IMR-90 (cell line): Measurements from ENCODE around the gene PRR13. TPM values are rescaled to one million over a fixed set of nuclear protein-coding genes. Genes with fewer than 3 reads are reported as not detected.

Source experiments
- ATAC-seq: fragments of 200-7000 bp; cut with Tn5 transposase; 2 replicates; pipeline ENCODE4 v1.9.1; 2020; ENCODE audit warnings: low read depth, mild to moderate bottlenecking, moderate library complexity
- Bru-seq: library from RNA; stranded (reverse); fragments of 400-500 nt; gene quantifications from one replicate; lab custom pipeline; 2021; lab: Mats Ljungman, UMichigan
- BruChase-seq, 2 experiments: library from RNA; stranded (reverse); fragments of 400-500 nt; gene quantifications; one replicate each; lab custom pipeline; 2021; lab: Mats Ljungman, UMichigan
- BruUV-seq: library from RNA; stranded (reverse); fragments of 400-500 nt; replicated peaks from 2 replicates; lab custom pipeline; 2021; lab: Mats Ljungman, UMichigan
- CTCF ChIA-PET: fragments of 300-600 bp; formaldehyde crosslinking; extraction: SDS; loops from one replicate; lab custom pipeline; 2021; ENCODE audit warnings: antibody characterized with exemption; lab: Yijun Ruan, JAX
- POLR2A ChIA-PET: fragments of 300-600 bp; sonication (Branson Sonifier 250); formaldehyde crosslinking; loops from one replicate; lab custom pipeline; 2022; ENCODE audit warnings: antibody characterized with exemption; ENCODE audit not compliant: unreplicated experiment; lab: Charles Lee
- DNase-seq: peaks from one replicate; pipeline ENCODE4 v3.0.0; 2013
- H2AFZ ChIP-seq: replicated peaks from 2 replicates; pipeline ENCODE3; 2013; ENCODE audit warnings: low read length, mild to moderate bottlenecking; ENCODE audit not compliant: poor library complexity
- H2AK5ac ChIP-seq: 2 replicates; pipeline ENCODE4 v1.6.1; 2013; ENCODE audit warnings: low read depth, low read length, inconsistent platforms
- H2AK9ac ChIP-seq: replicated peaks from 2 replicates; pipeline ENCODE3; 2013; ENCODE audit warnings: mild to moderate bottlenecking, low read depth, low read length, moderate library complexity; ENCODE audit not compliant: poor library complexity
- H2BK120ac ChIP-seq: 2 replicates; pipeline ENCODE4 v1.6.1; 2013; ENCODE audit warnings: low read depth, low read length, inconsistent platforms
- H2BK15ac ChIP-seq: 3 replicates; pipeline ENCODE4 v1.6.1; 2013; ENCODE audit warnings: low read depth, low read length, inconsistent platforms
- H2BK20ac ChIP-seq: 2 replicates; pipeline ENCODE4 v1.6.1; 2013; ENCODE audit warnings: low read depth, mild to moderate bottlenecking, inconsistent platforms, low read length, moderate library complexity
- H2BK5ac ChIP-seq: 2 replicates; pipeline ENCODE4 v1.6.1; 2013; ENCODE audit warnings: mild to moderate bottlenecking, low read depth, low read length, inconsistent platforms; ENCODE audit not compliant: poor library complexity, severe bottlenecking
- H3K14ac ChIP-seq: replicated peaks from 2 replicates; pipeline ENCODE4 v1.6.1; 2013; ENCODE audit warnings: low read depth, low read length, inconsistent platforms
- H3K18ac ChIP-seq: 2 replicates; pipeline ENCODE4 v1.6.1; 2013; ENCODE audit warnings: low read depth, low read length, control low read depth
- H3K23ac ChIP-seq: 2 replicates; pipeline ENCODE4 v1.6.1; 2013; ENCODE audit warnings: low read depth, low read length, inconsistent platforms
- H3K27ac ChIP-seq: 2 replicates; pipeline ENCODE4 v1.5.1; 2013; ENCODE audit warnings: mild to moderate bottlenecking, control low read depth, low read length; ENCODE audit not compliant: insufficient read depth
- H3K27me3 ChIP-seq: 2 replicates; pipeline ENCODE4 v1.6.1; 2013; ENCODE audit warnings: low read length; ENCODE audit not compliant: control insufficient read depth, insufficient read depth
- H3K36me3 ChIP-seq: 2 replicates; pipeline ENCODE4 v1.6.1; 2013; ENCODE audit warnings: low read length, mixed read lengths; ENCODE audit not compliant: control insufficient read depth, insufficient read depth
- H3K4ac ChIP-seq: 2 replicates; pipeline ENCODE4 v1.6.1; 2013; ENCODE audit warnings: low read depth, low read length, inconsistent platforms
- H3K4me1 ChIP-seq: 2 replicates; pipeline ENCODE4 v1.6.1; 2013; ENCODE audit warnings: low read length, mixed read lengths; ENCODE audit not compliant: control insufficient read depth, insufficient read depth
- H3K4me2 ChIP-seq: 2 replicates; pipeline ENCODE4 v1.6.1; 2013; ENCODE audit warnings: low read depth, mild to moderate bottlenecking, control low read depth, low read length, moderate library complexity
- H3K4me3 ChIP-seq: 2 replicates; pipeline ENCODE4 v1.5.1; 2013; ENCODE audit warnings: low read depth, mild to moderate bottlenecking, control low read depth, low read length, moderate library complexity; ENCODE audit not compliant: insufficient read depth
- H3K56ac ChIP-seq: 2 replicates; pipeline ENCODE4 v1.6.1; 2013; ENCODE audit warnings: low read length, inconsistent platforms; ENCODE audit not compliant: insufficient read depth; ENCODE audit errors: extremely low read depth
- H3K79me1 ChIP-seq, 2 experiments: 2 replicates each; pipeline ENCODE4 v1.6.1; 2013; ENCODE audit warnings: low read length in 2 of 2, inconsistent platforms in 1 of 2, low read depth in 1 of 2
- H3K9ac ChIP-seq: 2 replicates; pipeline ENCODE4 v1.6.1; 2013; ENCODE audit warnings: low read depth, low read length, control low read depth
- H3K9me1 ChIP-seq: 2 replicates; pipeline ENCODE4 v1.6.1; 2013; ENCODE audit warnings: low read length, inconsistent platforms; ENCODE audit not compliant: insufficient read depth
- H3K9me3 ChIP-seq: 2 replicates; pipeline ENCODE4 v1.6.1; 2013; ENCODE audit warnings: low read length; ENCODE audit not compliant: control insufficient read depth, insufficient read depth
- H4K20me1 ChIP-seq: 2 replicates; pipeline ENCODE4 v1.6.1; 2013; ENCODE audit warnings: low read length, inconsistent platforms; ENCODE audit not compliant: insufficient read depth
- H4K5ac ChIP-seq: 2 replicates; pipeline ENCODE4 v1.6.1; 2013; ENCODE audit warnings: mild to moderate bottlenecking, low read depth, low read length, control low read depth
- H4K8ac ChIP-seq, 2 experiments: 2 replicates each; pipeline ENCODE4 v1.6.1; 2013; ENCODE audit warnings: low read depth in 2 of 2, low read length in 2 of 2, control low read depth in 1 of 2, inconsistent platforms in 1 of 2
- H4K91ac ChIP-seq: 2 replicates; pipeline ENCODE4 v1.6.1; 2013; ENCODE audit warnings: low read depth, low read length, inconsistent platforms; ENCODE audit not compliant: insufficient read depth
- BHLHE40 ChIP-seq: fragments of 150-350 bp; IDR thresholded peaks from 2 replicates; pipeline ENCODE4 v1.6.1; 2016; ENCODE audit warnings: mild to moderate bottlenecking, low read depth, low read length
- CEBPB ChIP-seq: IDR thresholded peaks from 2 replicates; pipeline ENCODE4 v1.6.1; 2012; ENCODE audit warnings: low read depth, low read length, improper control_type of control experiment
- CHD1 ChIP-seq: IDR thresholded peaks from 2 replicates; pipeline ENCODE4 v1.6.1; 2012; ENCODE audit warnings: low read depth, low read length, improper control_type of control experiment
- ELK1 ChIP-seq: fragments of 150-350 bp; IDR thresholded peaks from 2 replicates; pipeline ENCODE4 v1.6.1; 2016; ENCODE audit warnings: low read depth, mild to moderate bottlenecking, low read length, moderate library complexity, borderline replicate concordance
- FOS ChIP-seq: fragments of 150-350 bp; IDR thresholded peaks from 2 replicates; pipeline ENCODE4 v1.6.1; 2016; ENCODE audit warnings: low read depth, low read length
- MAFK ChIP-seq: IDR thresholded peaks from 2 replicates; pipeline ENCODE4 v1.6.1; 2012; ENCODE audit warnings: low read depth, low read length, improper control_type of control experiment
- MAZ ChIP-seq: IDR thresholded peaks from 2 replicates; pipeline ENCODE4 v1.6.1; 2012; ENCODE audit warnings: low read depth, mild to moderate bottlenecking, low read length, improper control_type of control experiment, moderate library complexity, borderline replicate concordance
- MXI1 ChIP-seq: IDR thresholded peaks from 2 replicates; pipeline ENCODE4 v1.6.1; 2012; ENCODE audit warnings: low read depth, mild to moderate bottlenecking, low read length, moderate library complexity, borderline replicate concordance
- NFE2L2 ChIP-seq: fragments of 150-350 bp; IDR thresholded peaks from 2 replicates; pipeline ENCODE4 v1.6.1; 2016; ENCODE audit warnings: low read depth, mild to moderate bottlenecking, low read length
- POLR2A ChIP-seq: IDR thresholded peaks from 2 replicates; pipeline ENCODE4 v1.6.1; 2012; ENCODE audit warnings: mild to moderate bottlenecking, low read depth, low read length
- RAD21 ChIP-seq: IDR thresholded peaks from 2 replicates; pipeline ENCODE4 v1.6.1; 2012; ENCODE audit warnings: low read length, improper control_type of control experiment
- RCOR1 ChIP-seq: IDR thresholded peaks from 2 replicates; pipeline ENCODE4 v1.6.1; 2012; ENCODE audit warnings: mild to moderate bottlenecking, low read length, improper control_type of control experiment; ENCODE audit not compliant: insufficient replicate concordance
- RFX5 ChIP-seq: IDR thresholded peaks from 2 replicates; pipeline ENCODE4 v1.8.0; 2012; ENCODE audit warnings: low read depth, mild to moderate bottlenecking, low read length, moderate library complexity
- USF2 ChIP-seq: fragments of 150-350 bp; IDR thresholded peaks from 2 replicates; pipeline ENCODE4 v1.6.1; 2017; ENCODE audit warnings: mild to moderate bottlenecking, antibody characterized with exemption, low read length, low read depth
- WGBS, 2 experiments: methylation state at CpG; one replicate each; pipeline versions ENCODE4 v1.1.5 to v1.1.7; 2013; ENCODE audit warnings: missing lambda C conversion rate in 2 of 2; ENCODE audit not compliant: insufficient read length in 1 of 2; ENCODE audit errors: extremely low coverage in 2 of 2; 5-methylcytosine and 5-hydroxymethylcytosine counted together
- dilution Hi-C: fragments of 300-500 bp; cut with HindIII; formaldehyde crosslinking; loops from one replicate; pipeline ENCODE4 v1.14.3; 2018; ENCODE audit warnings: low sequenced_read_pairs; ENCODE audit not compliant: unreplicated experiment
- in situ Hi-C: fragments of 300-500 bp; cut with MboI; formaldehyde crosslinking; loops from 3 replicates; pipeline ENCODE4 v1.14.3; 2019; ENCODE audit warnings: low sequenced_read_pairs, inconsistent platforms, mixed read lengths
- intact Hi-C: fragments of 100-400 bp; cut with micrococcal nuclease; formaldehyde crosslinking; loops from 2 replicates; pipeline ENCODE4 v1.10.0; 2022
- long read RNA-seq: library from polyadenylated mRNA; unstranded; transcript quantifications from one replicate; pipeline ENCODE4 v2.0.0, GENCODE V29; 2021; ENCODE audit not compliant: unreplicated experiment
- polyA plus RNA-seq, 3 experiments: library from polyadenylated mRNA; depleted of rRNA; stranded (reverse); fragments of >200 nt; gene quantifications; 2 replicates each; pipeline ENCODE4 v1.2.3, GENCODE V29; 2012; ENCODE audit warnings: low replicate concordance in 1 of 3
- total RNA-seq: library from RNA; depleted of rRNA; stranded (reverse); fragments of >200 nt; gene quantifications from 2 replicates; pipeline ENCODE4 v1.2.3, GENCODE V29; 2012; rRNA removed

Gene PRR13
- total RNA-seq: 25.5 and 31.4 TPM in 2 replicates
- 95.7 and 114 TPM in 2 replicates for polyA plus RNA-seq (2012; rRNA removed)
- 64.4 and 67.7 TPM in 2 replicates for polyA plus RNA-seq (2012; cell fraction: cytosol; rRNA removed)
- 27.8 and 46.6 TPM in 2 replicates for polyA plus RNA-seq (2012; cell fraction: nucleus; rRNA removed; ENCODE audit: low replicate concordance)
- Bru-seq, nascent RNA: percentile 92 among the genes with signal in this experiment
- percentile 98 among the genes with signal in this experiment for BruChase-seq, experiment 1, labeled RNA remaining after a 6-hour chase
- percentile 96 among the genes with signal in this experiment for BruChase-seq, experiment 2, labeled RNA remaining after a 2-hour chase
- long read RNA-seq, transcript PRR13-202 (4 exons, 1,229 nt): major isoform, 59 of 84 reads
- long read RNA-seq, transcript PRR13-209 (4 exons, 625 nt): minor isoform, 10 of 84 reads
- long read RNA-seq, partial matches to known transcripts: 9 of 84 reads
- long read RNA-seq, other reads (novel, unspliced or antisense): 5 of 84 reads

- intact Hi-C loops: no loop called here
- 5% methylated on average over 7 of the region's 31 CpGs; no CpG with 5 or more reads in 1 of the 2 experiments for WGBS, 2 experiments
- in situ Hi-C loops: no loop called here
- TF ChIP-seq POLR2A (peak; percentile 92), MXI1 (peak; percentile 40; the same call in 1 of the 2 replicates), BHLHE40 (no peak), USF2 (peak; percentile 61; the same call in 1 of the 2 replicates), MAFK (no peak), RCOR1 (no peak), RFX5 (no peak), FOS (no peak), ELK1 (no peak), CHD1 (no peak), RAD21 (no peak), MAZ (peak; percentile 38; the same call in 1 of the 2 replicates), NFE2L2 (no peak), CEBPB (peak; percentile 89)
These were observed at the start of gene PRR13 for GRCh38 chr12:53441040-53441833. Gene PRR13, plus strand, starts transcription at chr12:53441734. Its CDS starts 981 bp downstream, at chr12:53442715.

More at GRCh38 chr12:53441040-53441833, at the start of gene PRR13:
- peak within 1 kb of the TSS; percentile 86 for H3K4me3 ChIP-seq
- H3K23ac ChIP-seq: peak within 1 kb of the TSS; percentile 97
- peak within 1 kb of the TSS; percentile 92 for H2AK9ac ChIP-seq
- no TSS peak for BruUV-seq
- POLR2A ChIA-PET: interaction anchor here (0.5 to 0.8 kb wide), 3 partner anchors 14 to 189 kb away, joined by 3 to 4 read pairs (median 4); no protein-coding TSS in a partner anchor
- peak within 1 kb of the TSS; percentile 97 for H3K4me2 ChIP-seq
- peak within 1 kb of the TSS; percentile 87 for H2AFZ ChIP-seq
- peak within 1 kb of the TSS; percentile 98 for H3K14ac ChIP-seq
- peak within 1 kb of the TSS; percentile 52 for H2BK20ac ChIP-seq
- peak within 1 kb of the TSS; percentile 95 for H2BK5ac ChIP-seq
- peak within 1 kb of the TSS; percentile 95 for H4K5ac ChIP-seq
- H3K4me1 ChIP-seq: peaks cover 8% of the 10 kb centered on the region
- dilution Hi-C loops: no loop called here
- DNase-seq (peak; percentile 99), ATAC-seq (peak; percentile 99)
- H3K79me1 ChIP-seq: peaks cover 22 to 32% of the 10 kb centered on the region in 2 experiments
- H3K9me3 ChIP-seq: no peaks in the 10 kb centered on the region
- H2AK5ac ChIP-seq: peak within 1 kb of the TSS; percentile 75
- peak within 1 kb of the TSS; percentile 80; the same call in 2 of the 3 replicates for H2BK15ac ChIP-seq
- H3K56ac ChIP-seq: peak within 1 kb of the TSS; percentile 91
- CTCF ChIA-PET: interaction anchor here (1.0 kb wide), 2 partner anchors 20 to 120 kb away, joined by 3 to 5 read pairs; partner anchors contain the start of gene AAAS
- no peaks in the 10 kb centered on the region for H4K20me1 ChIP-seq
- peaks cover 13% of the 10 kb centered on the region; the same call in 1 of the 2 replicates for H3K36me3 ChIP-seq
- peak within 1 kb of the TSS; percentile 77 for H2BK120ac ChIP-seq
- H3K18ac ChIP-seq: peak within 1 kb of the TSS; percentile 94
- H3K27ac ChIP-seq: peak within 1 kb of the TSS; percentile 92
- H3K9me1 ChIP-seq: no peaks in the 10 kb centered on the region; the same call in 1 of the 2 replicates
- H3K4ac ChIP-seq: peak within 1 kb of the TSS; percentile 93
- no peaks in the 10 kb centered on the region for H3K27me3 ChIP-seq
- H4K91ac ChIP-seq: peak within 1 kb of the TSS; percentile 79
- H3K9ac ChIP-seq: peak within 1 kb of the TSS; percentile 88
- H4K8ac ChIP-seq: peak within 1 kb of the TSS; percentile 65 to 96
